Stomach (tissue), 9 donors: Measurements from ENCODE around the gene PHKB. TPM values are rescaled to one million over a fixed set of nuclear protein-coding genes. Genes with fewer than 3 reads are reported as not detected.

Experiments
- DNase-seq, 2 donors: peaks; one replicate each; pipeline versions ENCODE4 v3.0.0 to v3.0.0-alpha.2; 2013 to 2019
- H3K27ac ChIP-seq, 5 donors: fragments of 200-600 bp in 4 of 5; sonication (generic) in 4 of 5; one replicate each; pipeline ENCODE4 v1.5.1; 2013 to 2019; ENCODE audit warnings: mild to moderate bottlenecking in 1 of 5, moderate library complexity in 1 of 5
- H3K27me3 ChIP-seq, 3 donors: fragments of 200-600 bp; sonication (generic); one replicate each; pipeline ENCODE4 v1.5.1; 2017 to 2019; ENCODE audit warnings: mixed run types in 1 of 3
- H3K36me3 ChIP-seq, 4 donors: fragments of 200-600 bp; sonication (generic); 1 replicate in 3 of 4; 2 replicates in 1 of 4; pipeline ENCODE4 v1.5.1; 2016 to 2019
- H3K4me1 ChIP-seq, 4 donors: fragments of 200-600 bp; sonication (generic); one replicate each; pipeline ENCODE4 v1.5.1; 2016 to 2019
- H3K4me3 ChIP-seq, 4 donors: fragments of 200-600 bp; sonication (generic) in 3 of 4; one replicate each; pipeline ENCODE4 v1.5.1; 2016 to 2019; ENCODE audit warnings: mild to moderate bottlenecking in 1 of 4
- H3K9me3 ChIP-seq, 4 donors: fragments of 200-600 bp; sonication (generic); one replicate each; pipeline ENCODE4 v1.5.1; 2016 to 2019
- CTCF ChIP-seq, 7 experiments: fragments of 450-650 bp in 4 of 7; fragments of 200-600 bp in 3 of 7; sonication (generic) in 3 of 7; IDR thresholded peaks; one replicate each; pipeline ENCODE4 v1.5.1; 2016 to 2019; ENCODE audit warnings: antibody characterized with exemption in 7 of 7, control low read depth in 2 of 7, mild to moderate bottlenecking in 1 of 7
- EP300 ChIP-seq: sonication (generic); formaldehyde crosslinking; IDR thresholded peaks from one replicate; pipeline ENCODE4 v1.6.1; 2017; ENCODE audit warnings: antibody characterized with exemption
- POLR2A ChIP-seq, 4 donors: fragments of 450-650 bp; IDR thresholded peaks; one replicate each; pipeline ENCODE4 v1.6.1; 2016; ENCODE audit warnings: antibody characterized with exemption in 4 of 4, control low read depth in 2 of 4, mild to moderate bottlenecking in 1 of 4, moderate library complexity in 1 of 4
- POLR2AphosphoS5 ChIP-seq, 3 donors: sonication (generic); formaldehyde crosslinking; IDR thresholded peaks; one replicate each; pipeline ENCODE4 v1.6.1; 2016; ENCODE audit warnings: antibody characterized with exemption in 3 of 3
- WGBS, 5 donors: extraction: QIAGEN DNeasy Blood & Tissue Kit in 3 of 5; methylation state at CpG; one replicate each; pipeline versions ENCODE4 v1.1.5 to v1.1.7; 2013 to 2018; 5-methylcytosine and 5-hydroxymethylcytosine counted together
- intact Hi-C: fragments of 100-400 bp; cut with DNase I; formaldehyde crosslinking; loops from one replicate; pipeline ENCODE4 v1.15.1; 2023; ENCODE audit warnings: low total_unique reads
- polyA plus RNA-seq, 3 donors: library from polyadenylated mRNA; stranded (reverse); fragments of 200-250 nt; gene quantifications; one replicate each; pipeline ENCODE4 v1.2.3, GENCODE V29; 2013
- total RNA-seq, 5 donors: library from RNA; depleted of rRNA; stranded (reverse); fragments of >200 nt; gene quantifications; one replicate each; pipeline versions ENCODE4 v1.1.0 to v1.2.3, GENCODE V29; 2014 to 2016
- donor health status: healthy with polysubstance abuse.
- donor health status: Bipolar disorder and iron deficiency.
- donor health status: healthy.

PHKB gene
- total and polyA plus RNA-seq, 8 donors = 17.5 to 163 (median 51.6) TPM

DNA sequence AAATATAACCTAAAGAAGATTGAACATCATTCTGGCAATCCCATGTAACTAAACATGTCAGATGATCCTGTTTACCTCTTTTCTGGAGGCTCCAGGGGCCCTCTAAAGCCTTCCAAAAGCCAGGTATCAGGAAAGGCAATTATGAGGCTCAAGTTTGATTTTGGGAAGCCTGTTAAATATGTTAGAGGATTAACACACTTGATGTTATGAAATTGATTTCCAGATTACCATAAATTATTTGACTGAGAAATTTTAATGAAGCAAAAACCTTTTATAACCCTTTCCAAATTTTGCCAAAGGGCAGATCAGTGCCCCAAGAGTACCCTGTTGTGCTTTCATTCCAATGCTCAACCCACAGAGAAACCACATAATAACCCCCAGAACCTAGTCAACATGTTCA, 29.3 kb downstream of the PHKB start:
- intact Hi-C loops = no loop called here
- DNase-seq = no peak
- H3K4me1 ChIP-seq = peaks cover 0 to 26% (median 14%) of the 10 kb centered on the region in 4 donors
- peaks cover 0 to 27% (median 18%) of the 10 kb centered on the region in 4 donors for H3K36me3 ChIP-seq
- no peak overlapping the region for H3K27ac ChIP-seq
- no peak for TF ChIP-seq EP300
- no peak for TF ChIP-seq POLR2AphosphoS5 (IDR thresholded peaks at IDR 0.05)
- TF ChIP-seq POLR2A (IDR thresholded peaks at IDR 0.05) = no peak
- TF ChIP-seq CTCF (IDR thresholded peaks at IDR 0.05) = no peak
- no peaks in the 10 kb centered on the region for H3K27me3 ChIP-seq
- peaks cover 8 to 44% (median 28%) of the 10 kb centered on the region in 4 donors for H3K9me3 ChIP-seq
- H3K4me3 ChIP-seq = no peak overlapping the region

GRCh38 chr16:47492036-47492427, 30.9 kb downstream of the PHKB start:
- Histone ChIP-seq H3K4me1 (peaks cover 0 to 26% (median 14%) of the 10 kb centered on the region in 4 donors), H3K4me3 (no peak overlapping the region), H3K27ac (peak overlapping the region in 3 of 5 donors; percentile 53 to 81 (median 63)), H3K36me3 (peaks cover 0 to 28% (median 18%) of the 10 kb centered on the region in 4 donors), H3K9me3 (peaks cover 8 to 44% (median 28%) of the 10 kb centered on the region in 4 donors), H3K27me3 (no peaks in the 10 kb centered on the region)
- intact Hi-C loops = no loop called here
- TF ChIP-seq POLR2A (IDR thresholded peaks at IDR 0.05) = no peak
- no peak for TF ChIP-seq EP300
- no peak for TF ChIP-seq POLR2AphosphoS5 (IDR thresholded peaks at IDR 0.05)
- TF ChIP-seq CTCF (IDR thresholded peaks at IDR 0.05) = no peak
- WGBS, 5 donors = 39 to 64% (median 55%) methylated on average over 1 of the region's 1 CpG
- DNase-seq = no peak

DNA sequence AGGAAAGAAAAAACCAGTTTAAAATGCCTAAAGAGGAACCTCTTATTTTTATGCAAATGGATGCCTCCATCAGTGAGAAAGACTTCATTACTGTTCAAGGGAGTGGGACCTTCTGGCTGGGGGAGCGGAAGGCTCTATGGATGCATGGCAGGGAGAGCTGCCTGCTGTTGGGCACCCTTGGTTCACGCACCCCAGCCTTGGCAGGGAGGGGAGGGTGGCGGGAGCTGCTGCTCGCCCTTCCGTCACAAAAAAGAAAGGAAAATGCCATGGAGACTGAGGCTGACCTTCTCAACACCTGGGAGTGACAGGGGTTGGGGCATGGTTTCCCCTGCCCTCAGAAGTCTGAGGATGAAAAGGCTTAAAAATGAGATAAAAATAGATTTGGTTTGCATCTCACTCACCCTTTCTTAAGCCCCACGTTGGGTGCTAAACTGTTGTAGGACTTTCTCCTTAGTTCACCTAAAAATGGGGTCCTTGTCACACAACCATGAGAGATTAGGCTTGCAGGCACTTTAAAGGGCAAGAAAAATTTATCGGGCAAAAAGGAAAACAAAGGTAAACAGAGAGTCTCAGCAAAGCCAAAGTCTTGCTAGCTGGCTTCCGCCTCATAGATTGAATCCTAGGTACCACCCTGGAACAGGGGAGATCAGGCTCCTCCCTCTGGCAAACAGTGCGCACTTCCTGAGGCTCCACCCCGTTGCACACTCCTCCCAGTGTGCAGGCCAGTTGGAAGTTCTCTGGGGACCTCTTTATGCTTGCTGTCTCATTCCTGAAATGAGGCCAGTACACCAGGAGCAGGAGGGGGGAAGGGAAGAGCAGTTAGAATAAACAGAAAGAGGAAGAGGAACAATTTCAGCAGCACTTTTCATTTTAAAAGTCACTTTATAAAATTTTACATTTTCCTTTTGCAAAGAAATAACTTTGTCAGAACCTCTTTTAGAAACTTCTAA, 31.6 kb downstream of the PHKB start:
- H3K4me1 ChIP-seq = peaks cover 0 to 26% (median 14%) of the 10 kb centered on the region in 4 donors
- no peaks in the 10 kb centered on the region for H3K27me3 ChIP-seq
- WGBS, 5 donors = 72 to 85% (median 79%) methylated on average over 10 of the region's 10 CpGs
- H3K27ac ChIP-seq = peak overlapping the region; percentile 32 to 81 (median 53)
- TF ChIP-seq EP300 (no peak), POLR2AphosphoS5 (IDR thresholded peaks at IDR 0.05) (peak; percentile 29 to 61 (median 37))
- H3K9me3 ChIP-seq = peaks cover 8 to 44% (median 28%) of the 10 kb centered on the region in 4 donors
- peaks cover 0 to 28% (median 20%) of the 10 kb centered on the region in 4 donors for H3K36me3 ChIP-seq
- peak; percentile 47 to 68 for DNase-seq
- intact Hi-C loops = no loop called here
- peak overlapping the region in 1 of 4 donors; percentile 12 for H3K4me3 ChIP-seq

DNA sequence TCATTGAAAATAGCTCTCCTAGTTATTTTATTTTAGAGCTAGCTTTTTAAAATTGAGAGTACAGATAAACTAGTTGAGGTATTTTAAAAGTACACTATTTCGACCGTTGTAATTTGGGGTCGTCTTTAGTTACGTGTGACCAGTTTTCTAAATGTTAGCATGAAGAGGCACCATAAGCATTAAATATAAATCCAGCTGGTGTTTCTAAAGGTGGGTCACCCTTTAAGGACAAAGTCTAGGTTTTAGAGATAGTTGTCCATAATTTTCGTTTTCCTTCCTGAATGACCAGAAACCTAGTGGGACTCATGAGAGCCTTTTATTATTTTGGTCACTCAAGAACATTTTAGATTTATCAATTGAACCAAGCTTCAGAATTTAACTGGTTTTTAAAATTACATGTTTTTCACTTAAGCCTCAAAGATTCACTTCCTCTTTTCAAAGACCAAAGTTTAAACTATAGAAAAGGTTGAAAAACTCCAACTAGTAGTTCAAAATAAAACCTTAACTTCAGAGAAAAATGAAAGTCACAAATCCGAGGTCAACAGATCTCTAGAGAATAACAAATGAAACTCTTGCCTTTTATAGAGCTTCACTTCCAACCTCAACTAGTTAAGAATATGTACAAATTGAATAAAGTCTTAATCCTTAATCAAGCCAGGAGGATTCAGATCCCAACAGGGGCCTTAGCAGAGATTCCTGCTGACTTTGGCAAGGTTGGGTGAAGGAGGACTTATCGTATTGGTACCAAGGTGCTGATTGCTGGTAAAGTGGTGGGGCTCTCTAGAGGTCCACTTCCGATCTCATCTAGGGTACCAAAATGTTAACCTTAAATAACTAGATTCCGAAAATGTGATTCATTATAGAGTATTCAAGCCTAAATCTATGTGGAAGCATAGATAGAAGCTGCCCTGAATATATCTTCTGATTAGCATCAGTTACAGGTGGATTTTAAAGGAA, 32.5 kb downstream of the PHKB start:
- Histone ChIP-seq H3K27me3 (no peaks in the 10 kb centered on the region), H3K9me3 (peaks cover 8 to 42% (median 24%) of the 10 kb centered on the region in 4 donors), H3K27ac (peak overlapping the region in 4 of 5 donors; percentile 42 to 81 (median 60)), H3K4me3 (peak overlapping the region in 1 of 4 donors; percentile 12), H3K36me3 (peaks cover 7 to 30% (median 24%) of the 10 kb centered on the region in 4 donors), H3K4me1 (peaks cover 0 to 26% (median 14%) of the 10 kb centered on the region in 4 donors)
- DNase-seq = no peak
- intact Hi-C loops = no loop called here
- TF ChIP-seq CTCF (IDR thresholded peaks at IDR 0.05) (no peak), POLR2A (IDR thresholded peaks at IDR 0.05) (no peak), EP300 (no peak), POLR2AphosphoS5 (IDR thresholded peaks at IDR 0.05) (no peak)
- 69 to 83% (median 79%) methylated on average over 9 of the region's 9 CpGs for WGBS, 5 donors
